HL-60/S4 treated with retinoic acid at 250 ng/mL for 4 days and 3 days (cell line): ENCODE measurements around the gene PPP6R2.

Experiments
- in situ Hi-C: fragments of 300-500 bp; cut with MboI; formaldehyde crosslinking; loops from 2 replicates; pipeline ENCODE4 v1.7.0; 2022; ENCODE audit warnings: low sequenced_read_pairs

The PPP6R2 gene

DNA sequence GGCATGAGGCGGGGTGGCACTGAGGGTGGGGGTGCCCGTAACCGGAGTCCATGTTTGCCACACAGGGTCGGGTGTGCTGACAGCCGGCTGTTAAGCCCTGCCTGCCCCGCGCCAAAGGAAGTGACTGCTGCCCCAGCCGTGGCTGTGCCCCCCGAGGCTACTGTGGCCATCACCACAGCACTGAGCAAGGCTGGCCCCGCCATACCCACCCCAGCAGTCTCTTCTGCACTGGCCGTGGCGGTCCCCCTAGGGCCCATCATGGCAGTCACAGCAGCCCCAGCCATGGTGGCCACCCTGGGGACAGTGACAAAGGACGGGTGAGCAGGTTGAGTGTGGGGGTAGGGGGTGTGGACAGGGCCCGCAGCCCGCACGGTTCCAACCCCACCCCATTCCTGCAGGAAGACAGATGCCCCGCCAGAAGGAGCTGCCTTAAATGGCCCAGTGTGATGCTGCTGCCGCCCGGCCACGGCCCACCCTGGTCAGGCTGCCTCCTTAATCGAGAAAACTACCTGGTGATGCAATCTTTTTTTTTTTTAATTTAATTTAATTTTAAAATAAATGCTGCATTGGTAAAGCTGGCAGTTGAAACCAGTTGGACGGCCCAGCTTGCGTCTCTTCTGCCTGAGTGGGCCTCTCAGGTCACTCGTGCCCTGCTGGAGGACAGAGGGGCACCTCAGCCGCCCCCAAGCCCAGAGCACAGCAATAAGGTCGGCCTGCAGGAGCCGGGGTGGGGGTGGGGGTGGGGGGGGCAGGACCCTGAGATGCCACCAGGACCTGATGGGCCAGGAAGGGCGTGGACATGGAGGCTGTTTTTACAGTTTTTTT, 100.9 kb downstream of the PPP6R2 start:
- in situ Hi-C loops, result no loop called here

GRCh38 chr22:50444663-50445062, 101.5 kb downstream of the PPP6R2 start:
- in situ Hi-C loops, result no loop called here

GRCh38 chr22:50445071-50445879, 102.1 kb downstream of the PPP6R2 start:
- in situ Hi-C loops, result no loop called here

DNA sequence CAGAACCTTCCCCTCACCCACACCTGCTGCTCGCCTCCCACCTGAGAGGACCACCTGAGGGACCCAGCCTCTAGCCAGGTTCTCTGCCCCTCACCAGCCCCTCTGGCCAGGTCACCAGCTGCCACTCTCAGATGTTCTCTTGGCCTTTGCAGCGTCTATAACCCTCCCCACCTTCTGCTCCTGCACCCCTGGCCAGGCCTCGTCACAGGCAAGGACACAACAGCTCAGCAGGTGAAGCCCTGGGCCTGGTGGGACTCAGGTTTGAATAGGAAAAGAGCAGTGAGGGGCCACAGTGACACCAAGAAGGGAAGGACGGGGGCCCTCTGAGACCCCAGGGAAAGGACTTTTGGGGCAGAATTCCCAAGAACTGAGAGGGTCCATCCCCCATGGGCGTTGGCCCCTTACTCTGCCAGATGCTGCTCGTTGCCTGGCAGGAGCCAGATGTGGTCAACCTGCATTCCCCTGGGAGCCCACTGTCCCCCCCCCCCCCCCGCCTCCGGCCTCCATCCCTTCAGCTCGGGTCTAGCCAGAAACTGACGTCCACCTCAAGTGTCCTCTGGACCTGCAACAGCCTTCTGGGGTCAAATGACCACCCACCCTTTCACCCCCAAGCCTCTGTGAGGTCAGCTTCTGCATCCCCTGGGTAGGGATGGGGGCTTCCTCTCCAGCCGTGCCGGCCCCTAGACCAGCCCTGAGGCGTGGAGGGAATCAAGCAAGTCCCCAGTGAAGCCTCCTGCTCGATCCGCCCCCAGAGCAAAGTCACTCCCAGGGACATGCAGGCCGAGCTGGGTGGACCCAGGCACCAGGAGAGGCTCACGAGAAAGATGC, 103.0 kb downstream of the PPP6R2 start:
- in situ Hi-C loops, result no loop called here

GRCh38 chr22:50446708-50447575, 103.8 kb downstream of the PPP6R2 start:
- in situ Hi-C loops, result no loop called here

- in situ Hi-C loops, result no loop called here
Measured at GRCh38 chr22:50447576-50448551, 104.7 kb downstream of the PPP6R2 start.

- in situ Hi-C loops, result no loop called here
Measured at GRCh38 chr22:50452649-50453048, 109.5 kb downstream of the PPP6R2 start.

DNA sequence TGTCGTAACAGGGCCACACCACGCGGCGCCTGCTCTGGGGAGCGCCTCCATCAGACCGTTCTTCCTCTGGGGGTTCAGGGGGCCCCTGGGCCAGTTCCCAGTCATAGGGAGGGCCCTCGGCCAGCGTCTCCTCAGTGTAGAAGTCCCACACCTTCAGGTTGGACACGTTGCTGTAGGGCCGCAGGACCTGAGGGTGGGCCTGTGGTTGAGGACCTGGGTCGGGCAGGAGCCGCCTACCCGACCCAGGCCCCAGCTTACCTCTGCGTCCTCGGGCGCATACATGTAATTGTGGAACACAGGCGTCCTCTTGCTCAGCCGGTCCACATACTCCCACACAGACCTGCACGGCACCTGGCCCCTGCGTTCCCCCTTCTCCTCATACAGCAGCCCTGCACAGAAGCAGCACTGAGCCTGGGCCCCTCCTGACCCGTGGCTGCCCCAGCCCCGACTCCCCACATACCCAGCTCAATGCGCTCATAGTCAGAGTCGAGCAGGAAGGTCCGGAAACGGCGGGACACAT, 111.5 kb downstream of the PPP6R2 start:
- in situ Hi-C loops, result no loop called here

GRCh38 chr22:50455201-50455600, 112.1 kb downstream of the PPP6R2 start:
- in situ Hi-C loops, result no loop called here

DNA sequence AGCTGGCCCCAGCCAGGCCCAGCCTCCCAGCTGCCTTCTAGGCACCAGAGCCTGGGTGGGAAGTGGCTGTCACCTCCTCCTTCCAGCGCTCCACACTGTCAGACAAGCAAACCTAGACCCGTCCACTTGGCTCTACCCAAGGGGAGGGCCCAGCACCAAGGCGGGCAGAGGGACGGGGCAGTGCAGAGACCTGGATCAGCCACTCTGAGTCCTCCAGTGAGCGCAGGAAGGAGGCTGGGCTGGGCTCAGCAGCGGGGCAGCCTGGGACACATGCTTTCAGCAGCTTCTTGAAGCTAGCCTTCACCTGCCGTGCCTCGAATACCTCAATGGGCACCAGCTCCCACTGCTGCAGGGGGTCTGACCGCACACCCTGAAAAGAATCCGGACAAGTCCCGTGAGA, 112.9 kb downstream of the PPP6R2 start:
- in situ Hi-C loops, result no loop called here

GRCh38 chr22:50456466-50457234, 113.5 kb downstream of the PPP6R2 start:
- in situ Hi-C loops, result no loop called here

- in situ Hi-C loops, result no loop called here
Measured at GRCh38 chr22:50459016-50459415, 115.9 kb downstream of the PPP6R2 start.

DNA sequence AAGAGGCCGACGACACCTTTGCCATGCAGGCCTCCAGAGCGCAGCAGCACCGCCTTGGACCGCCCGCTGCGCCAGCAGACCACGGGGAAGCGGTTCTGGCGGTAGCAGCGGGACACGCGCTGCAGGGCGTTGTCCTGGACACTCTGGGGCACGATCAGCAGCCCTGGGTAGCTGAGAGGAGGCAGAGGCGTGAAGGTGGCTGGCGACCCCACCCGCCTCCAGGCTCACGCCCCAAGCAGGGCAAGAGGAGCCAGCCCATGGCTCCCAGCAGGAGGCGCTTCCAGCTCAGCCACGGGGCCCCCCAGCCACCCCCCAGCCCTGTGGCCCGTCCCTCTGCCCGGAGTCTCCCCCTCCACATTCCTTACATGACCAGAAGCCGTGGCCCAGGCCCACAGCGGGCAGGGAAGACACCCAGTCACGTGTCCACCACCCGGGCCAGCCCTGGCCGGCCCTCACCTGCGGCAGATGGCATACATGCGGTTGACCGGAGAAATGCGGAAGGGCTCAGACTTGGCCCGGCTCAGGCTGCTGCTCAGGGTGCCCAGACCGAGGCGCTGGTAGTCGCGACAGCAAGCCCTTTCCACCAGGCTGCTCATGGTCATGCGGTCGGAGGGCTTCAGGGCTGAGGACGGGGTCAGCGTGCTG, 116.5 kb downstream of the PPP6R2 start:
- in situ Hi-C loops, result no loop called here

DNA sequence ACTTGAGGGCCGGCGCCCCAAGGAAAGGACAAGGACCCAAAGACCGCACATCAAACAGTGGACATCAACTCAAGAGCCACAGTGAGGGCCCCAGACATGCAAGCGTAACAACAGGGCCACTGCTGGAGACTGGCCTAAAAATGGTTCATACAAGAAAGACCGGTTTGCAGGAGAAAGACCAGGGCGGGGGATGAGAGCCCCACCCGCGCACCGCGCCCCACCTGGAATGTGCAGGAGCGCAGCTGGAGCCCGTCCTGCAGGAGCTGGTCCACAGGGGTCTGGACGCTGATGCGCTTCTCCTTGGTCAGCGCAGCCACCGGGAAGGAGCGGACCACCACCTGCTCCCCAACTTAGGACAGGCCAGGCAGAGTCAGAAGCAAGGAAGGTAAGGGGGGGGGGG, 117.8 kb downstream of the PPP6R2 start:
- in situ Hi-C loops, result no loop called here

DNA sequence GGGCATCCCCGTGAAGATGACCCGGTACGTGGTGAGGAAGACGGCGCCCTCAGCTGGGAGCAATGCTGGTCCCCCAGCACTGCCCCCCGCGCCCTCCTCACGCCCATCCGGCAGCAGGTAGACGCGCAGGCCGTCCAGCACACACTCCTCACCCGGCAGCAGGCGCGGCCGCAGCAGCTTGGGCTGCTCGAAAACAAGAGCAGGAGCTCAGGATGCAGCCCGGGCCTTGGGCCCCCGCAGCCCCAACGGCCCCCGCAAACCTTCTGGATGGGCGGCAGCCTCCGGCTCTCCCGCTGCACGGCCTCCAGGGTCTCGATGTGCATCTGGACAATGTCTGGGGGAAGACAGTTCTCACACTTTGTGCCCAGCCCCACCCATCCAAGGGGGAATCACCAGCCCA, 118.4 kb downstream of the PPP6R2 start:
- in situ Hi-C loops, result no loop called here

DNA sequence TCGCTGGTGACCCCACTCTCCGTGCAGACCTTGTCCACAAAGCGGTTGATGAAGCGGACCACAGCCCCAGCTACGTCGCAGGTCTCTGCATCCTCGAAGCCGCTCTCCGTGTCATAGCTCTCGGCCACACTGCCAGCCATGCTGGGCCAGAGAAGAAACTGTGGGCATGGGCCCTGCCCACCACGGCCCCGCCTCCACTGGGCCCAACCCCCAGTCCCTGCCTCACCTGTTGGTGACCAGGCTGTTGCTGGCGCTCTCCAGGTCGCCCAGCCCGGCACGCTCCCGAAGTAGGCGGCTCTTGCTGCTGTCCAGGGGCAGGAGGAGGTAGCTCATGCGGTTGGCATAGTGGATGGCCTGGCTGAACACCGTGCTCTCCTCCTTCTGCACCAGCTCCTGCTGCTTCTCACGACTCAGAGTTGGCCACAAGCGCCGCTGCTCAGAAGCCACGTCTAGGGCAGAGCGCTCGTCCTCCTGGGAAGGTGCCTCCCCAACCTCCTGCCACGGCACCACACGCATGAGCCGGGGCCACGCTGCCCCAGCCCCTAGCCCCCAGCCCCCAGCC, 118.9 kb downstream of the PPP6R2 start:
- in situ Hi-C loops, result no loop called here

GRCh38 chr22:50463188-50463900, 120.2 kb downstream of the PPP6R2 start:
- in situ Hi-C loops, result no loop called here
